Lung (tissue), 12 donors: Measurements from ENCODE around the gene RPH3AL. TPM values are rescaled to one million over a fixed set of nuclear protein-coding genes. Genes with fewer than 3 reads are reported as not detected.
"Not testable (repeated sequence)": the region's sequence is repeated elsewhere in the genome, so short reads cannot be mapped to it uniquely, and the experiment has no call there.

Source experiments
- ATAC-seq: fragments of 200-7000 bp; cut with Tn5 transposase; one replicate; pipeline ENCODE4 v1.9.1; 2020; ENCODE audit warnings: moderate number of reproducible peaks; ENCODE audit not compliant: insufficient read depth, low FRiP score
- DNase-seq, 3 donors: peaks; one replicate each; pipeline ENCODE4 v3.0.0-alpha.2; 2013 to 2017
- H3K27ac ChIP-seq, 2 donors: one replicate each; pipeline ENCODE4 v1.5.1; 2013; ENCODE audit warnings: mild to moderate bottlenecking in 2 of 2, moderate library complexity in 2 of 2, control low read depth in 1 of 2, inconsistent platforms in 1 of 2, low read depth in 1 of 2, low read length in 1 of 2
- H3K27me3 ChIP-seq, 3 donors: one replicate each; pipeline ENCODE4 v1.5.1; 2013; ENCODE audit warnings: low read length in 2 of 3; ENCODE audit not compliant: control insufficient read depth in 3 of 3, insufficient read depth in 3 of 3
- H3K36me3 ChIP-seq, 4 donors: one replicate each; pipeline ENCODE4 v1.5.1; 2013; ENCODE audit warnings: low read length in 4 of 4, mild to moderate bottlenecking in 1 of 4, moderate library complexity in 1 of 4; ENCODE audit not compliant: control insufficient read depth in 4 of 4, insufficient read depth in 4 of 4
- H3K4me1 ChIP-seq, 5 donors: one replicate each; pipeline ENCODE4 v1.5.1; 2013; ENCODE audit warnings: low read length in 5 of 5, mild to moderate bottlenecking in 2 of 5, moderate library complexity in 1 of 5; ENCODE audit not compliant: control insufficient read depth in 5 of 5, insufficient read depth in 5 of 5
- H3K4me3 ChIP-seq: one replicate; pipeline ENCODE4 v1.5.1; 2013; ENCODE audit warnings: mild to moderate bottlenecking, control low read depth, moderate library complexity
- H3K9ac ChIP-seq, 2 donors: one replicate each; pipeline ENCODE4 v1.5.1; 2013; ENCODE audit warnings: low read length in 2 of 2, control low read depth in 1 of 2; ENCODE audit not compliant: insufficient read depth in 1 of 2
- H3K9me3 ChIP-seq, 4 donors: one replicate each; pipeline ENCODE4 v1.5.1; 2013; ENCODE audit warnings: low read length in 3 of 4, mild to moderate bottlenecking in 1 of 4, moderate library complexity in 1 of 4; ENCODE audit not compliant: control insufficient read depth in 4 of 4, insufficient read depth in 3 of 4
- CTCF ChIP-seq: IDR thresholded peaks from 2 replicates; pipeline ENCODE4 v1.5.1; 2012; ENCODE audit warnings: mild to moderate bottlenecking; ENCODE audit errors: control extremely low read depth, extremely low read depth
- WGBS, 2 donors: extraction: QIAGEN DNeasy Blood & Tissue Kit; methylation state at CpG; one replicate each; pipeline ENCODE4 v1.1.7; 2013; 5-methylcytosine and 5-hydroxymethylcytosine counted together
- polyA plus RNA-seq, 2 donors: library from polyadenylated mRNA; stranded (reverse); fragments of 200-250 nt; gene quantifications; one replicate each; pipeline ENCODE4 v1.2.1, GENCODE V29; 2013
- total RNA-seq, 2 donors: library from RNA; depleted of rRNA in 1 of 2; stranded (reverse); fragments of >200 nt in 1 of 2; gene quantifications; one replicate each; pipeline ENCODE4 v1.2.1, GENCODE V29; 2014 to 2021
- donor health status: control.
- donor health status: control.
- donor health status: Bipolar disorder and iron deficiency.
- donor health status: healthy.
- donor health status: DM: yes; HTN: yes; CAD: no.

Gene RPH3AL
- total and polyA plus RNA-seq, 4 donors = 19.5 to 76.6 (median 21.6) TPM

- no peaks in the 10 kb centered on the region for H3K4me1 ChIP-seq
- H3K9me3 ChIP-seq = no peaks in the 10 kb centered on the region
- 90 to 99% methylated on average over 6 of the region's 6 CpGs for WGBS, 2 donors
- H3K27me3 ChIP-seq = no peaks in the 10 kb centered on the region
- H3K4me3 ChIP-seq = no peak overlapping the region
- H3K36me3 ChIP-seq = no peaks in the 10 kb centered on the region
- DNase-seq = no peak
- TF ChIP-seq CTCF = no peak
- H3K9ac ChIP-seq = no peak overlapping the region
- ATAC-seq = no peak
- no peak overlapping the region for H3K27ac ChIP-seq
Measured at GRCh38 chr17:170130-170670, 182.4 kb downstream of the RPH3AL start.

- H3K9ac ChIP-seq, H3K4me1 ChIP-seq, H3K27me3 ChIP-seq, ATAC-seq, DNase-seq, H3K36me3 ChIP-seq, H3K27ac ChIP-seq, H3K9me3 ChIP-seq, H3K4me3 ChIP-seq: not testable (repeated sequence)
- WGBS, 2 donors = 69 to 83% methylated on average over 9 of the region's 11 CpGs
Measured at GRCh38 chr17:168614-169013, 184.0 kb downstream of the RPH3AL start.

GRCh38 chr17:165939-166338 lies 186.7 kb downstream of the RPH3AL start:
- Histone ChIP-seq H3K4me1 (no peaks in the 10 kb centered on the region), H3K27ac (no peak overlapping the region), H3K4me3 (no peak overlapping the region), H3K9me3 (no peaks in the 10 kb centered on the region), H3K9ac (no peak overlapping the region), H3K36me3 (no peaks in the 10 kb centered on the region), H3K27me3 (no peaks in the 10 kb centered on the region)
- 93 to 95% methylated on average over 14 of the region's 14 CpGs for WGBS, 2 donors
- ATAC-seq (no peak), DNase-seq (no peak)
- no peak for TF ChIP-seq CTCF

- peak; percentile 12 for TF ChIP-seq CTCF
- peak; percentile 15 for ATAC-seq
- H3K36me3 ChIP-seq = no peaks in the 10 kb centered on the region
- no peaks in the 10 kb centered on the region for H3K27me3 ChIP-seq
- H3K9me3 ChIP-seq = no peaks in the 10 kb centered on the region
- no peak overlapping the region for H3K27ac ChIP-seq
- no peak overlapping the region for H3K9ac ChIP-seq
- H3K4me1 ChIP-seq = no peaks in the 10 kb centered on the region
- WGBS, 2 donors = 74 to 77% methylated on average over 16 of the region's 16 CpGs
- H3K4me3 ChIP-seq = no peak overlapping the region
- peak; percentile 69 to 76 (median 70) for DNase-seq
Measured at GRCh38 chr17:164303-165235, 188.0 kb downstream of the RPH3AL start.
